HEK293 (cell line): Measurements from ENCODE around the gene SPIB.
A peak's percentile ranks its signal among the peaks of the same experiment; 100 is the strongest.

Experiments used
- CTCF ChIA-PET: fragments of 350-600 bp; formaldehyde crosslinking; extraction: SDS; loops from one replicate; lab custom pipeline; 2021; ENCODE audit warnings: antibody characterized with exemption; lab: Yijun Ruan, JAX
- POLR2A ChIA-PET: fragments of 300-600 bp; formaldehyde crosslinking; extraction: SDS; loops from one replicate; lab custom pipeline; 2020; ENCODE audit warnings: antibody characterized with exemption, inconsistent platforms; lab: Yijun Ruan, JAX
- H3K27ac ChIP-seq: fragments of 200-500 bp; sonication (Bioruptor generic); 2 replicates; pipeline ENCODE4 v1.5.1; 2014; ENCODE audit warnings: low read depth, low read length, control low read depth, inconsistent platforms; ENCODE audit errors: extremely low read depth
- H3K36me3 ChIP-seq, 2 experiments: fragments of 200-500 bp in 1 of 2; sonication (Bioruptor generic) in 1 of 2; 1 replicate in 1 of 2; 2 replicates in 1 of 2; pipeline ENCODE4 v1.5.1; 2014 to 2017; ENCODE audit warnings: inconsistent platforms in 2 of 2, low read length in 2 of 2; ENCODE audit not compliant: control insufficient read depth in 2 of 2, insufficient read depth in 1 of 2
- H3K4me1 ChIP-seq: fragments of 200-500 bp; sonication (Bioruptor generic); 2 replicates; pipeline ENCODE4 v1.5.1; 2014; ENCODE audit warnings: mild to moderate bottlenecking, low read length, inconsistent platforms; ENCODE audit not compliant: control insufficient read depth, insufficient read depth
- H3K4me3 ChIP-seq: 2 replicates; pipeline ENCODE4 v1.5.1; 2011; ENCODE audit warnings: low read depth, mild to moderate bottlenecking, control low read depth, low read length, moderate library complexity
- H3K9me3 ChIP-seq: fragments of 200-500 bp; sonication (Bioruptor generic); 2 replicates; pipeline ENCODE4 v1.5.1; 2014; ENCODE audit warnings: low read depth, low read length, inconsistent platforms; ENCODE audit not compliant: control insufficient read depth, insufficient read depth
- BCL11B ChIP-seq: fragments of 450-650 bp; formaldehyde crosslinking; IDR thresholded peaks from 2 replicates; pipeline ENCODE4 v1.5.1; 2016; ENCODE audit warnings: low read depth, missing biosample characterization, missing genetic modification characterization
- GLIS2 ChIP-seq: fragments of 450-650 bp; formaldehyde crosslinking; IDR thresholded peaks from 2 replicates; pipeline ENCODE4 v1.5.1; 2016; ENCODE audit warnings: missing biosample characterization, missing genetic modification characterization
- INSM2 ChIP-seq: fragments of 450-650 bp; formaldehyde crosslinking; IDR thresholded peaks from 2 replicates; pipeline ENCODE4 v1.5.1; 2016; ENCODE audit warnings: missing biosample characterization, missing genetic modification characterization
- KLF17 ChIP-seq: fragments of 450-650 bp; formaldehyde crosslinking; IDR thresholded peaks from 2 replicates; pipeline ENCODE4 v1.5.1; 2016; ENCODE audit warnings: missing biosample characterization, missing genetic modification characterization
- KLF8 ChIP-seq: fragments of 450-650 bp; formaldehyde crosslinking; IDR thresholded peaks from 2 replicates; pipeline ENCODE4 v1.5.1; 2016; ENCODE audit warnings: missing biosample characterization, missing genetic modification characterization
- SETDB1 ChIP-seq: IDR thresholded peaks from one replicate; pipeline ENCODE4 v1.6.1; 2017; ENCODE audit warnings: mild to moderate bottlenecking, low read length, moderate library complexity, mixed read lengths; ENCODE audit not compliant: insufficient read length
- SP2 ChIP-seq: fragments of 450-650 bp; formaldehyde crosslinking; IDR thresholded peaks from 2 replicates; pipeline ENCODE4 v1.5.1; 2016; ENCODE audit warnings: missing biosample characterization, missing genetic modification characterization
- ZBTB21 ChIP-seq: fragments of 450-650 bp; formaldehyde crosslinking; IDR thresholded peaks from 2 replicates; pipeline ENCODE4 v1.5.1; 2017; ENCODE audit warnings: missing biosample characterization, missing genetic modification characterization
- ZBTB7A ChIP-seq: fragments of 450-650 bp; formaldehyde crosslinking; IDR thresholded peaks from 2 replicates; pipeline ENCODE4 v1.5.1; 2016; ENCODE audit warnings: low read depth, missing biosample characterization, missing genetic modification characterization
- ZFP69B ChIP-seq: fragments of 450-650 bp; formaldehyde crosslinking; IDR thresholded peaks from 2 replicates; pipeline ENCODE4 v1.5.1; 2016; ENCODE audit warnings: missing biosample characterization, missing genetic modification characterization
- ZNF133 ChIP-seq: fragments of 450-650 bp; formaldehyde crosslinking; IDR thresholded peaks from 2 replicates; pipeline ENCODE4 v1.5.1; 2016; ENCODE audit warnings: missing biosample characterization, missing genetic modification characterization
- ZNF140 ChIP-seq: fragments of 450-650 bp; formaldehyde crosslinking; IDR thresholded peaks from 2 replicates; pipeline ENCODE4 v1.5.1; 2016; ENCODE audit warnings: missing biosample characterization, missing genetic modification characterization
- ZNF266 ChIP-seq: fragments of 450-650 bp; formaldehyde crosslinking; IDR thresholded peaks from 2 replicates; pipeline ENCODE4 v1.5.1; 2016; ENCODE audit warnings: missing biosample characterization, missing genetic modification characterization, low read depth
- ZNF274 ChIP-seq, 2 experiments: fragments of 200-500 bp in 1 of 2; fragments of 450-650 bp in 1 of 2; sonication (Bioruptor generic) in 1 of 2; formaldehyde crosslinking in 1 of 2; IDR thresholded peaks; 2 replicates each; pipeline versions ENCODE4 v1.5.1 to v1.6.1; 2014 to 2016; ENCODE audit warnings: borderline replicate concordance in 1 of 2, inconsistent platforms in 1 of 2, low read length in 1 of 2, missing biosample characterization in 1 of 2, missing genetic modification characterization in 1 of 2
- ZNF518A ChIP-seq: fragments of 450-650 bp; formaldehyde crosslinking; conservative IDR thresholded peaks from 2 replicates; pipeline ENCODE4 v1.5.1; 2016; ENCODE audit warnings: low read depth, missing biosample characterization, missing genetic modification characterization
- ZNF600 ChIP-seq: fragments of 450-650 bp; formaldehyde crosslinking; IDR thresholded peaks from 2 replicates; pipeline ENCODE4 v1.5.1; 2016; ENCODE audit warnings: missing biosample characterization, missing genetic modification characterization
- ZSCAN4 ChIP-seq: fragments of 450-650 bp; formaldehyde crosslinking; IDR thresholded peaks from 2 replicates; pipeline ENCODE4 v1.5.1; 2017; ENCODE audit warnings: missing biosample characterization, missing genetic modification characterization

Gene SPIB

GRCh38 chr19:50401605-50402450 lies 16.9 kb upstream of the SPIB start:
- POLR2A ChIA-PET, result interaction anchor here (0.7 to 1.3 kb wide), 2 partner anchors 26 to 33 kb away, joined by 3 read pairs; partner anchors contain the start of gene NR1H2
- TF ChIP-seq ZBTB21 (tag by site-specific recombination) (no peak), ZSCAN4 (tag by site-specific recombination) (no peak), GLIS2 (tag by site-specific recombination) (peak; percentile 19; the same call in 1 of the 2 replicates)
- TF ChIP-seq, all 188 proteins: peak for 1

GRCh38 chr19:50402544-50403301 lies 16.0 kb upstream of the SPIB start:
- Histone ChIP-seq H3K9me3 (no peaks in the 10 kb centered on the region), H3K4me1 (no peaks in the 10 kb centered on the region), H3K27ac (no peak overlapping the region), H3K36me3 (peaks cover 32 to 67% of the 10 kb centered on the region in 2 experiments), H3K4me3 (no peak overlapping the region)
- TF ChIP-seq ZNF140 (no peak), ZFP69B (tag by site-specific recombination) (no peak)
- ChIA-PET POLR2A (interaction anchor here (0.7 to 1.3 kb wide), 2 partner anchors 27 to 34 kb away, joined by 3 read pairs; partner anchors contain the start of gene NR1H2), CTCF (interaction anchor here (0.9 kb wide), 1 partner anchor 34 kb away, joined by 4 read pairs; no protein-coding TSS in a partner anchor)

More at GRCh38 chr19:50401605-50402450, 16.9 kb upstream of the SPIB start:
- Histone ChIP-seq H3K36me3 (peaks cover 25 to 63% of the 10 kb centered on the region in 2 experiments; a peak in 2 of 3 replicates), H3K4me1 (no peaks in the 10 kb centered on the region), H3K27ac (no peak overlapping the region), H3K9me3 (no peaks in the 10 kb centered on the region), H3K4me3 (no peak overlapping the region)
- CTCF ChIA-PET, result interaction anchor here (0.9 kb wide), 1 partner anchor 33 kb away, joined by 4 read pairs; no protein-coding TSS in a partner anchor

GRCh38 chr19:50406156-50406820 lies 12.4 kb upstream of the SPIB start:
- Histone ChIP-seq H3K27ac (no peak overlapping the region), H3K4me1 (no peaks in the 10 kb centered on the region), H3K9me3 (no peaks in the 10 kb centered on the region), H3K4me3 (no peak overlapping the region), H3K36me3 (peaks cover 35 to 81% of the 10 kb centered on the region in 2 experiments)
- POLR2A ChIA-PET, result no interaction called here
- CTCF ChIA-PET, result interaction anchor here (0.5 kb wide), 1 partner anchor 49 kb away, joined by 3 read pairs; no protein-coding TSS in a partner anchor
- TF ChIP-seq ZBTB7A (tag by site-specific recombination), result 0 out of 2 replicates have a peak, but pooled peaks have one; percentile 50
- TF ChIP-seq ZNF133 (tag by site-specific recombination), result no peak
- no peak for TF ChIP-seq ZNF274 (IDR thresholded peaks at IDR 0.05; ENCODE audit: low read length)
- no peak for TF ChIP-seq ZNF274 (tag by site-specific recombination; IDR thresholded peaks at IDR 0.05; ENCODE audit: borderline replicate concordance)
- no peak for TF ChIP-seq KLF17 (tag by site-specific recombination)
- no peak for TF ChIP-seq KLF8 (tag by site-specific recombination)
- peak; percentile 100 for TF ChIP-seq BCL11B
- no peak for TF ChIP-seq INSM2 (tag by site-specific recombination)
- no peak for TF ChIP-seq SETDB1
- TF ChIP-seq SP2, result no peak
- TF ChIP-seq ZNF266 (tag by site-specific recombination), result no peak
- no peak for TF ChIP-seq ZNF600
- no peak for TF ChIP-seq ZNF518A (tag by site-specific recombination)
